GM18517 (cell line): ENCODE data around the gene CDK6.

Experiments
- ATAC-seq: cut with Tn5 transposase; IDR thresholded peaks from one replicate; pipeline ENCODE4 v1.9.1; 2021; ENCODE audit warnings: mild to moderate bottlenecking, moderate library complexity; ENCODE audit not compliant: unreplicated experiment

The CDK6 gene

GRCh38 chr7:92847305-92847704 lies 10.9 kb upstream of the CDK6 start:
- no peak for ATAC-seq

GRCh38 chr7:92845736-92846135 lies 9.4 kb upstream of the CDK6 start:
- ATAC-seq = no peak

DNA sequence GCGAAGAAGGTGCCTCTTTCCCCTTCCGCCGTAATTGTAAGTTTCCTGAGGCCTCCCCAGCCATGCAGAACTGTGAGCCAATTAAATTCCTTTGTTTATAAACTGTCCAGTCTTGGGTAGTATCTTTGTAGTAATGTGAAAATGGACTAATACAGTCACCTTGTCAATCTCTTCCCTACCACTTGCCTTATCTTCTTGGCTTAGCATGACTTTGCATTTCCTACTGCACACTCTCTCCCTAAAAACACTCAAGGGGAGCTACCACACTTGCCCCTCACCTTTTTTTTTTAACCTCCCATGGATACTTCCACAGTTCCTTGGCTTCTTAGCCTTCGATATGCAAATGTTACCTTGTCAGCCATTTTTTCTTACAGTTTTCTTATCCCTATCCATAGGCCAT lies 7.4 kb upstream of the CDK6 start:
- no peak for ATAC-seq

DNA sequence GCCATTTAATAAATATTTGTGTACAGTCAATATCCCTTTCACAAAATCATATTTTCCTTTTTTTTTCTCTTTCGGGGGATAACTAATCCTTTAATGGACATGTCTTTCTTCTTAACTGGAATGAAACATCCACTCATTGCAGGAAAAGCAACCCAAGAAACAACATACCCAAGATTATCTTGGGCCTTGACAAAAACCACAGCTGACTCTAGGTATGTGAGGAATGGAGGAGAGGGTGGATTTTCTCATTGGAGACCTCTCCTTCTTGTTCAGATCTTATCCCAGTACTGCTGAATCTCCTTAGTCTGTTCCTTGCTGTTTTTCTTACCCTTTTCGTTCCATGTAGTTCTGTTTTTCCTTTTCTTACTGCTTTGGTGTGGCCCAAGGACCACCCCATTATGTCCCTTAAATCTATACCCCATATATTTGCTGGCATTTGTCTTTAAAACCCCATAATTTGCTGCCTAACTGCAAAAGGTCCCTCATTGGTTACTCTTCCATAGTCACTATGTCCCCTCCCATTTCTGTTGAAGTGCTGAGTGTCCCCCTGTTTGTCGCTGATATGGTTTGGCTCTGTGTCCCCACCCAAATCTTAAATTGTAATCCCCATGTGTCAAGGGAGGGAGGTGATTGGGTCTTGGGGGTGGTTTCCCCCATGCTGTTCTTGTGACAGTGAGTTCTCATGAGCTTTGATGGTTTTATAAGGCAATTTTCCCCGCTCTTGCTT lies 6.8 kb upstream of the CDK6 start:
- no peak for ATAC-seq

DNA sequence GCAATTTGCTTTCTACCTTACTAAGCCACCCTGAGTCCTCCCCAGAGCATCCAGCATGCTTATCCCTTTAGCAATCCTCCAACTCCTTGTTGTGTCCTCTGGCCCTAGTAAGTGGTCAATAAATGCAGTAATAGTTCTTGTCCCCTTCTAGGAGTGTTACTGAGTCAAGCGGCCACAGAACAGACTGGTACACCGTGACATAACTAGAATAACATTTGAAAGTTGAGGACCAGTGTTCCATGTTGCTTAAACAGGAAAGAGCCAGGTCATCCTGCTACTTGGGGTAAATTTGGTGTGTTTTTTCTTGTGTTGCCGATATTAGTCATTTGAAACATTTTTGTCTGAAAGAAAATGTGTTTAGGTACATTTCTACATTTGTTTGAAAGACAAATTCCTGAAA lies 4.8 kb upstream of the CDK6 start:
- no peak for ATAC-seq

DNA sequence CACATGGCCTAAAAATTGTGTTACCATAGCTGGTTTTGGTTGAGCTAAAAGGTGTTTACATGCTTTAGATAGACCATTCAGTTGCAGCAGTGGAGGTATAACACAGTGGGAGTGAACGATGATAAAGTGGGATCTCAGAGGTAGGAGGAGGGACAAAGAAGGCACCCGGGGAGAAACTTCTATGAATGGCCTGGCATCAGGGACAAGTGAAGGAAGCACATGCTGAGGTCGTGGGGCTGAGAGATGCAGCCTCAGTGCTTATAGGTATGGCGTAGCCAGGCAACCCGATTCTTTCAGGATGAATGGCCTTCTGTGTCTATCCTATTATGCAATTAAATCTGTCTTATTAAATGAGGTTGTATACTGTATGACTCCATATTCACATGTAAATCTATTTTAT lies 3.9 kb upstream of the CDK6 start:
- ATAC-seq = no peak

- no peak for ATAC-seq
Measured at GRCh38 chr7:92839901-92840300, 3.5 kb upstream of the CDK6 start.

- no peak for ATAC-seq
Measured at GRCh38 chr7:92838934-92839333, 2.6 kb upstream of the CDK6 start.

GRCh38 chr7:92837000-92837749 lies 802 bp upstream of the CDK6 start:
- no peak for ATAC-seq

- no peak for ATAC-seq
Measured at GRCh38 chr7:92835851-92836488, 403 bp downstream of the CDK6 start.

- peak; percentile 17 for ATAC-seq
Measured at GRCh38 chr7:92835261-92835850, 1.0 kb downstream of the CDK6 start.

GRCh38 chr7:92834507-92835260 lies 1.7 kb downstream of the CDK6 start:
- ATAC-seq = no peak

DNA sequence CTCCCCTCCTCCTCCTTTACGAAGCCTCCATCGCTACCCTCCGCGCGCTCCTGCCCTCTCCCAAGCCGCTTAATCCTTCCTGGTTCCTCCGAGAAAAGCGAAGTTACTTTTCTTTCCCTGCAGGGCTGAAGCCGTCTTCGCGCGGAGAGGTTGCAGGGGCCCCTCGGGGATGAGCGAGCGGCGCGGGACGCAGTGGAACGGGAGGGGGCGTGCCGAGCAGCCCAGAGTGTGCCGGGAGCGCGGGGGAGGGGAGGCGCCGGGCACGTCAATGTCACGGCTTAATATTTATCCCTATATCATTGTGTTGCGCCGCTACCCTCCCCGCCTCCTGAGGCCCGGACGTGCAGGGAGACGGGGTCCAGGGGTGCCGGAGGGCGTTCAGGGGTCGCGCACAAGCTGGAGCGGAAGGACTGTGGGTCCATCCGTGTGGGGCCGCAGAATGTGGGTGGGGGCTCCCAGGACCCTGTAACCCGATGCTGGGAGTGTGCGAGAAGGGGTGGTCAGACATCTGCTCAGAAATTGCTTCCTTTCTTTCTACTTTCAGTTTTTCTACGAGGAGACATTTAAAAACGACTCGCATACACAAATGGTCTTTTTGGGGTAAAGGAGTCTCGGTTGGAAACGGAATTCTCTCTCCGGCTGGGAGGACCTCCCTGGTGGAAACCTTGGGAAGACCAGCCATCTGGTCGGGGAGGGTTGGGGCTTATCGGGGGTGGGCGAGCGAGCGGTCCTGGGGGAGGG lies 2.4 kb downstream of the CDK6 start:
- ATAC-seq = peak; percentile 47

GRCh38 chr7:92833024-92833765 lies 3.2 kb downstream of the CDK6 start:
- ATAC-seq = peak; percentile 45

DNA sequence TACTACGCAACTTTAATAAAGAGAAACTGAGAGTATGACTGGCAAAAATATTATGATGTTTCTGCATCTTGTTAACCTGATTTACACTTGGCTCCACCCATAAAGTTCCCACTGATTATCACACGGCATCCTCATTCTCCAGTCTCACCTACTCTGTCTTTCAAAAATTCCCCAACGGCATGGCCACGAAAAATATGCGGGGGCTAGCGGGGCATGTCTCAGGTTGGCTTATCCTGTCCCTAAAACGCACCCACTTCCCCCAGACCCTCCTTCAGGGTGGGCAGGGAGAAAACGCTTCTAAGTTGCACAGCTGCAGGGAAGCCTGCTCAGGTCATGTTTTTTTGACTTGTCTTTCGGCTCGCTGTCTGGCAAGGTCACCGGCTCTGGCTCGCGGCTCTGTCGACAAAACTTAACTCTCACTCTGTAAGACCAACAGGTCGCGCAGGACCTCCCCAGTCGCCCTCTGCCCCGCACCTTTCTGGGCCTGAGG lies 3.8 kb downstream of the CDK6 start:
- peak; percentile 2 for ATAC-seq

- no peak for ATAC-seq
Measured at GRCh38 chr7:92831716-92832533, 4.4 kb downstream of the CDK6 start.

DNA sequence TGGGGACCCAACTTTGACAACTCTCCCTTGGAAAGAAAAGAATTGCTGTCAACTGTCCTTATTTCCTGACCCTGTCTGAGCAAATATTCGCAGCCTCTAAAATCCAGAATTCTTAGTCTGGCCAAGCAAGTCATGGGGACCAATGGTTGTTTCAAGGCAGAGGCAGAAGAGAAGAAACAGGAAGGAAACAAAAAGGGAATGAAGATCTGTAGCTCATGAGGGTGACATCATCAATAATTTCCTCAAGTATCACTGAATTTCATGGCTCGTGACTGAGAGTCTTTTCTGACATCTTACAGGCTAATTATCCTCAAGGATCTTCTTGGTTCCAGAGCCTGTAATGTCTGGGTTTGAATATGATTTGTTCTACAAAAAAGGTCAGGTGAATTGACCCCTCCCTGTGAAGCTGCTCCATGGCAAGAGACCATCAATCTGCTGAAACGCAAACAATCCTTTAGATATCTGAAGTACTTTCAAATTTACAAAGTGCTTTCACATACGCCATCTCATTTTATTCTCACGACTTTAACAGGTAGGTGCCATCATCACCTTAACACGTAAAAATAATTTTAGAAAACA lies 5.8 kb downstream of the CDK6 start:
- no peak for ATAC-seq

GRCh38 chr7:92830027-92830426 lies 6.3 kb downstream of the CDK6 start:
- no peak for ATAC-seq
